Stomach (tissue), 4 donors: ENCODE results near the gene DLG2.

Experiments used
- POLR2A ChIP-seq, 4 donors: fragments of 450-650 bp; IDR thresholded peaks; one replicate each; pipeline ENCODE4 v1.6.1; 2016; ENCODE audit warnings: antibody characterized with exemption in 4 of 4, control low read depth in 2 of 4, mild to moderate bottlenecking in 1 of 4, moderate library complexity in 1 of 4
- POLR2AphosphoS5 ChIP-seq, 3 donors: sonication (generic); formaldehyde crosslinking; IDR thresholded peaks; one replicate each; pipeline ENCODE4 v1.6.1; 2016; ENCODE audit warnings: antibody characterized with exemption in 3 of 3
- TF ChIP-seq, protein P1 (sequence below), 7 experiments: fragments of 450-650 bp in 4 of 7; fragments of 200-600 bp in 3 of 7; sonication (generic) in 3 of 7; IDR thresholded peaks; one replicate each; pipeline ENCODE4 v1.5.1; 2016 to 2019; ENCODE audit warnings: antibody characterized with exemption in 7 of 7, control low read depth in 2 of 7, mild to moderate bottlenecking in 1 of 7

DNA sequence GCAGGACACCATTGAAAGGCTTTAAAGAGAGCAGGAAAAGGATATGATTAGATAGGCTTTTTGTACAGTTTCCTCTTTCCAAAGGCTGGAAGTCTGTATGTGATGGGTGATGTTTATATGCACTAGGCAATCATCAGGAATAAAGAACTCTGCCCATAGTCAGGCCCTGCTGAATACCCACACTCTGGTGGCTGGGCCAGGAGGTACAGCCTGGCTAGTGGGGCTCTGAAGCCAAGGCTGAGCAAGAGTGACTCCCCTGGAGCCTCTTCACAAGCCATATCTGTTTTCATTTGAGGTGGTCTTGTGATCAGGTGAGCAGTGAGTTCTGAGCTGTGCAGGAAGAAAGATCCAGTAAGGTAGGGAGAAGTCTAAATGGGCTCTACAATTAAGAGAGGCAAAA is 1801.1 kb downstream of the DLG2 start:
- TF ChIP-seq, protein P1, sequence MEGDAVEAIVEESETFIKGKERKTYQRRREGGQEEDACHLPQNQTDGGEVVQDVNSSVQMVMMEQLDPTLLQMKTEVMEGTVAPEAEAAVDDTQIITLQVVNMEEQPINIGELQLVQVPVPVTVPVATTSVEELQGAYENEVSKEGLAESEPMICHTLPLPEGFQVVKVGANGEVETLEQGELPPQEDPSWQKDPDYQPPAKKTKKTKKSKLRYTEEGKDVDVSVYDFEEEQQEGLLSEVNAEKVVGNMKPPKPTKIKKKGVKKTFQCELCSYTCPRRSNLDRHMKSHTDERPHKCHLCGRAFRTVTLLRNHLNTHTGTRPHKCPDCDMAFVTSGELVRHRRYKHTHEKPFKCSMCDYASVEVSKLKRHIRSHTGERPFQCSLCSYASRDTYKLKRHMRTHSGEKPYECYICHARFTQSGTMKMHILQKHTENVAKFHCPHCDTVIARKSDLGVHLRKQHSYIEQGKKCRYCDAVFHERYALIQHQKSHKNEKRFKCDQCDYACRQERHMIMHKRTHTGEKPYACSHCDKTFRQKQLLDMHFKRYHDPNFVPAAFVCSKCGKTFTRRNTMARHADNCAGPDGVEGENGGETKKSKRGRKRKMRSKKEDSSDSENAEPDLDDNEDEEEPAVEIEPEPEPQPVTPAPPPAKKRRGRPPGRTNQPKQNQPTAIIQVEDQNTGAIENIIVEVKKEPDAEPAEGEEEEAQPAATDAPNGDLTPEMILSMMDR (IDR thresholded peaks at IDR 0.05) = no peak
- TF ChIP-seq POLR2AphosphoS5 (IDR thresholded peaks at IDR 0.05) = no peak
- no peak for TF ChIP-seq POLR2A (IDR thresholded peaks at IDR 0.05)
